GM21526 (cell line): ENCODE results near the gene EAF1.
"Not testable (repeated sequence)": the region's sequence is repeated elsewhere in the genome, so short reads cannot be mapped to it uniquely, and the experiment has no call there.

Experiments used
- ATAC-seq: cut with Tn5 transposase; IDR thresholded peaks from one replicate; pipeline ENCODE4 v1.9.1; 2021; ENCODE audit warnings: moderate library complexity; ENCODE audit not compliant: unreplicated experiment, low FRiP score

The EAF1 gene

DNA sequence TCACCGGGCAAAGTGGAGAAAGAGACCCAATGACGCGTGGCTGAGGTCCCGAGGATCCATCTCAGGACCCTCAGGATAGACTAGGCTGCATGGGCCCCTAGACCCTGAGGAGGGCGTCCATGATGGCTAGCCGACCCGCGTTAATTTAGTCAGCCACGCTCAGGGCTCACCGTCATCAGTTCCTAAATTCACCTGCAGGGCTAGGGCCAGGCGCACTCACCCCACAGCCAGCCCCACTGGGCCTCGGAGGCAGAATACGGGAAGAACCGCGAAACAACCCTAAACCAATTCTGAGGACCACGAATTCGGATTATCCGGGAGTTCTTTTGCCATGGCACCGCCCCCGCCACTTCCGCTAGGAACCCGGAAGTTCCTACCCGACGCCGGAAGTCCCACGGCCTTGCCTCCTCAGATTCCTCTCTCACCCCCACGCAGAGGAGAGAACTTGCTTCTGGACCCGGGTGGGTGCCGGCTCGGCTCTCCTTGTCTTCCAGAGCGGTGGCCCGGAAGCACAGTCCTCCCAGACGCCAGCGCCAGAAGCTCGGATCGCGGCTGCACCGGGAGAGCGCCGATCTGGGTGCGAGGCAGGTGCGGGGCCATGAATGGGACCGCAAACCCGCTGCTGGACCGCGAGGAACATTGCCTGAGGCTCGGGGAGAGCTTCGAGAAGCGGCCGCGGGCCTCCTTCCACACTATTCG is at the start of gene EAF1, which contains the start of gene METTL6:
Gene EAF1 (plus strand): TSS at position 417 of the 699 bp plus-strand sequence. CDS start 182 bp downstream, at position 599.
Gene METTL6 (minus strand): TSS at position 363 of the 699 bp plus-strand sequence. CDS start 1,033 bp downstream, outside the sequence.
- ATAC-seq: peak; percentile 88

- peak; percentile 80 for ATAC-seq
Observed at GRCh38 chr3:15377961-15378791, 49.2 kb upstream of the EAF1 start.

DNA sequence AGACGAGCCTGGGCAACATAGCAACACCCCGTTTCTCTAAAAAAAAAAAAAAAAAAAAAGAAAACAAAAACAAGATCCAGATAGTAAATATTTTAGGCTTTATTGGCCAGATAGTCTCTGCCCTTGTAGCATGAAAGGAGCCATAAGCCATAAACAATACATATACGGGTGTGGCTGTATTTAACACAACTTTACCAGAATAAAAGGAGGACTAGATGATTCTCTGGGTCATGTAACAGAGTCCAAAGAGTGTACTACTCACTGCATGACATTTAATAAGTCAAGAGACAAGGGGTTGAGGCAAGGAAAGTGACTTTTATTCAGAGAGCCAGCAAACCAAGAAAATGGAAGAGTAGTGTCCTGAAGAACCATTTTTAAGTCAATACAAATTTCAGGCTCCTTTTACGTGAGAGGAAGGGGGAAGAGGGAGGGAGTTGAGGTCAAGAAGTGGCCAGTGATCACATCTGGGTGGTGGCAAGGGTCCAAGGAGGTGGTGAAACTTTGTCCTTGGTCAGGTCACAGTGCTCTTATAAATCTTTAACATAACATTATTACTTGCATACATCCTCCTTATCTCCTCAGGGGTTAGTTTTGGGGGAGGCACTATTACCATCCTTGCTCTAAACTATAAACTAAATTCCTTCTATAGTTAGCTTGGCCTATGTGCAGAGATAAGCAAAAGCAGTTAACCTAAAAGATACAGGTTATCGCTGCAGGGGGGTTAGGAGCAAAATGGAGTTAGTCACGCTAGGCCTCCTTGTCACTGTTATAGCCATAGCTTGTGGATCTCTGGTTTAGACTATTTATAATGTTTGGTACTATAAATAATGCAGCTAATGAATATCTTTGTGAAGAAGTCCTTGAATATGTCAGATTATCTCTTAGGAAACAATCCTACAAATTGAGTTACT is 46.2 kb upstream of the EAF1 start:
- ATAC-seq: no peak

DNA sequence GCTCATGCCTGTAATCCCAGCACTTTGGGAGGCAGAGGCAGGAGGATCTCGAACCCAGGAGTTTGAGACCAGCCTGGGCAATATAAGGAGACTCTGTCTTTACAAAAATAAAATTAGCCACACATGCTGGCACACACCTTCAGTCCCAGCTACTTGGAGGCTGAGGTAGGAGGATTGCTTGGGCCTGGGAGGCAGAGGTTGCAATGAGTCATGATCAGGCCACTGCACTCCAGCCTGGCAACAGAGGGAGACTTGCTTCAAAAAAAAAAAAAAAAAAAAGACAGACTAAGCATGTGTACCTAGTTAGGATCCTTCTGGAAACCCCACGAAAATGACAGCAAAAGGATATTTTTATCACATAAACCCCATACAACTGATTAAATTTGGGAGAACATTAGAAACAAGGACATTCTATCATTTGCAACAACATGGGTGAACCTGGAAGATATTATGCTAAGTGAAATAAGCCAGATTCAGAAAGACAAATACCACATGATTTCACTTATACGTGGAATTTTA is 44.9 kb upstream of the EAF1 start:
- ATAC-seq: no peak

- ATAC-seq: peak; percentile 72
Observed at GRCh38 chr3:15384510-15385237, 42.7 kb upstream of the EAF1 start.

DNA sequence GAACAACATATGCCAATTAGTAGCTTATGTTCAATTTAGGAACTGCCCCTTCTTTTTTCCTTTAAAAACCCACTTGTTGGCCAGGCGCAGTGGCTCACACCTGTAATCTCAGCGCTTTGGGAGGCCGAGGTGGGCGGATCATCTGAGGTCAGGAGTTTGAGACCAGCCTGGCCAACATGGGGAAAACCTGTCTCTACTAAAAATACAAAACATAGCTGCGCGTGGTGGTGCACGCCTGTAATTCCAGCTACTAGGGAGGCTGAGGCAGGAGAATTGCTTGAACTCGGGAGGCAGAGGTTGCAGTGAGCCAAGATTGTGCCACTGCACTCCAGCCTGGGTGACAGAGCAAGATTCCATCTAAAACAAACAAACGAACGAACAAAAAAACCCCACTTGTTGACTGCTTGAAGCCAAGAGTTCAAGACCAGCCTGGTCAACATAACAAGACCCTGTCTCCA is 42.1 kb upstream of the EAF1 start:
- ATAC-seq: peak; percentile 7

GRCh38 chr3:15385901-15386653 is 41.3 kb upstream of the EAF1 start:
- no peak for ATAC-seq

GRCh38 chr3:15386654-15386955 is 40.8 kb upstream of the EAF1 start:
- not testable (repeated sequence) for ATAC-seq

- no peak for ATAC-seq
Observed at GRCh38 chr3:15387171-15387581, 40.2 kb upstream of the EAF1 start.

GRCh38 chr3:15387735-15388134 is 39.7 kb upstream of the EAF1 start:
- no peak for ATAC-seq

- ATAC-seq: not testable (repeated sequence)
Observed at GRCh38 chr3:15388335-15388734, 39.1 kb upstream of the EAF1 start.

- no peak for ATAC-seq
Observed at GRCh38 chr3:15390460-15390859, 36.9 kb upstream of the EAF1 start.

DNA sequence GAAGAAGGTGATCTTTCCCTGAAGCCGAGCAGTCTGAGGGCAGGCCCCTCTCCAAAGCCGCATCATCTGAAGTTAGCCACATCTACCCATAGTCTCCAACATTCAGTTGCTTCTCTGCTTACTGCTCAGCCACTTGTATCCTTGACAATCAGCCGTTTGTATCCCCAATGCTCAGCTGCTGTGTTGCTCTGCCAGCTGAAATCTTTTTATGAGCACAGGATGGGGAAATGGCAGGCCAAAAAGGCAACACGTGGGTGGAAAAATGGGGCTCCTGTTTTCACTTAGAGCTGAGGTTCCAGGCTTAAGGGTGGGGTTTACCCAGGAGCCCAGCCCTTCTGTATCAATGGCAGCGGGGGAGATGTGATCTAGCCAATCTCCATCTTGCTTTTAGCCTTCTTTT is 36.4 kb upstream of the EAF1 start:
- ATAC-seq: no peak

- not testable (repeated sequence) for ATAC-seq
Observed at GRCh38 chr3:15393252-15393651, 34.1 kb upstream of the EAF1 start.

- not testable (repeated sequence) for ATAC-seq
Observed at GRCh38 chr3:15398731-15399133, 28.7 kb upstream of the EAF1 start.

DNA sequence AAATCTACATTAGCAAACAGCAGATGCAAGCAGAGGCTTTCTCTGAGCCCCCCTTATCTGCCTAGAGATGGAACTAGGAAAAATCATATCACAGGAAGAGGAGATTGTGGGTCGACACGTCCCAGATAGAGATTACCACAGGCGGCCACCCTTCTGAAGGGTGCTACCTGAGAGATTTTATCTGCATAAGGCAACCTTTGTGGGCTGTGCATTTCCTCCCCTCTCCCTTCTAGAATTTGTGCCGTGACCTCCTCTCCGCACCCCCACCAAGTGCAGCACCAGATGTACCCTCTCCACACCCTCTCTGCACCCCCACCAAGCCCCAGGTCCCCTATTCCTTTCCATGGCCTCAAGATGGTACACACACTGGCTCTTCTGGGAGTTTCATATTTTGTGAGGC is 27.4 kb upstream of the EAF1 start:
- no peak for ATAC-seq

DNA sequence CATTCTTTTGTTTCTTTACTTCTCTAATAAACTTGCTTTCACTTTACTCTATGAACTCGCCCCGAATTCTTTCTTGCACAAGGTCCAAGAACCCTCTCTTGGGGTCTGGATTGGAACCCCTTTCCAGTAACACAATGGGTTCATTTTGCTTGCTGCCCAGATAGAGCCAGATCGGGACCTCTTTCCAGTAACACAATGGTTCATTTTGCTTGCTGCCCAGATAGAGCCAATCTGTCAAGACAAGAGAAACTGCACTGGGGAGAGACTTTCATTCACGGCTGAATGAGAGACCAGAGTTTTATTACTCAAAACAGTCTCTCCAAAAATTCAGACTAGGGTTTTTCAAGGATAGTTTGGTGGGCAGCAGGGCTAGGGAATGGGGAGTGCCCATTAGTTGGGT is 25.5 kb upstream of the EAF1 start:
- ATAC-seq: no peak

DNA sequence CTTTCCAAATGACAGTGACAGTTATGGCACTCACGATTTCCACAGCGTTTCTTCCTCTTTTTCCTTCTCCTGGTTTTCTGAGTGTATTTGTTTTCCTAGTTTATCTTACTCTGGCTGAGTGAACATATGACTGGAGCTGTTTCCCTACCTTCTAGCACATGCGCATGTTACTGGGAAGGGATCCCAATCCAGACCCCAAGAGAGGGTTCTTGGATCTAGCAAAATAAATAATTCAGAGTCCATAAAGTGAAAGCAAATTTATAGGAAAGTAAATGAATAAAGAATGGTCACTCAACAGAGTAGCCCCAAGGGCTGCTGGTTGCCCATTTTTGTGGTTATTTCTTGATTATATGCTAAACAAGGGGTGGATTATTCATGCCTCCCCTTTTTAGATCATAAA is 23.9 kb upstream of the EAF1 start:
- ATAC-seq: no peak

- ATAC-seq: no peak
Observed at GRCh38 chr3:15403965-15404364, 23.4 kb upstream of the EAF1 start.
